Left ventricle myocardium superior (tissue), 1 donor: ENCODE measurements around the gene NAA15. TPM values are rescaled to one million over a fixed set of nuclear protein-coding genes. Genes with fewer than 3 reads are reported as not detected.
A peak's percentile ranks its signal among the peaks of the same experiment; 100 is the strongest.
"Not testable (repeated sequence)": the region's sequence is repeated elsewhere in the genome, so short reads cannot be mapped to it uniquely, and the experiment has no call there.

Experiments used
- ATAC-seq: fragments of 200-7000 bp; cut with Tn5 transposase; one replicate; pipeline ENCODE4 v1.9.1; 2020; ENCODE audit warnings: mild to moderate bottlenecking, moderate library complexity
- DNase-seq: peaks from one replicate; pipeline ENCODE4 v3.0.0-alpha.2; 2020
- intact Hi-C: fragments of 100-400 bp; cut with micrococcal nuclease; formaldehyde crosslinking; loops from one replicate; pipeline ENCODE4 v1.11.0; 2022
- total RNA-seq: library from RNA; stranded (reverse); fragmentation: NEBNext Ultra II Directional; extraction: Animal tissue kit (Norgen Biotek cat#: 25700); gene quantifications from one replicate; pipeline ENCODE4 v1.2.1, GENCODE V29; 2021
- donor health status: DM: no; HTN: yes; CAD: no; lungs with severe emphysema.

NAA15 gene
- total RNA-seq, 1 donor from 2014 or later, result 36.1 TPM

- ATAC-seq (no peak), DNase-seq (no peak)
- intact Hi-C loops, result no loop called here
Observed at GRCh38 chr4:139329665-139330200, 28.4 kb downstream of the NAA15 start.

GRCh38 chr4:139330283-139330682 lies 29.0 kb downstream of the NAA15 start:
- ATAC-seq (no peak), DNase-seq (no peak)

GRCh38 chr4:139331185-139331584 lies 29.9 kb downstream of the NAA15 start:
- DNase-seq, result no peak
- intact Hi-C loops, result no loop called here
- ATAC-seq, result no peak

More at GRCh38 chr4:139330283-139330682, 29.0 kb downstream of the NAA15 start:
- intact Hi-C loops, result no loop called here

GRCh38 chr4:139333046-139333445 lies 31.7 kb downstream of the NAA15 start:
- ATAC-seq (no peak), DNase-seq (no peak)
- intact Hi-C loops, result no loop called here

GRCh38 chr4:139337612-139338011 lies 36.3 kb downstream of the NAA15 start:
- ATAC-seq (no peak), DNase-seq (no peak)
- intact Hi-C loops, result no loop called here

- ATAC-seq (no peak), DNase-seq (no peak)
- intact Hi-C loops, result no loop called here
Observed at GRCh38 chr4:139361301-139361700, 60.0 kb downstream of the NAA15 start.

GRCh38 chr4:139367421-139368090 lies 66.3 kb downstream of the NAA15 start:
- ATAC-seq (no peak), DNase-seq (no peak)
- intact Hi-C loops, result no loop called here

GRCh38 chr4:139368998-139369397 lies 67.7 kb downstream of the NAA15 start:
- ATAC-seq, result no peak
- intact Hi-C loops, result no loop called here

GRCh38 chr4:139374251-139374650 lies 72.9 kb downstream of the NAA15 start:
- no peak for ATAC-seq
- intact Hi-C loops, result no loop called here

More at GRCh38 chr4:139368998-139369397, 67.7 kb downstream of the NAA15 start:
- DNase-seq, result no peak

DNA sequence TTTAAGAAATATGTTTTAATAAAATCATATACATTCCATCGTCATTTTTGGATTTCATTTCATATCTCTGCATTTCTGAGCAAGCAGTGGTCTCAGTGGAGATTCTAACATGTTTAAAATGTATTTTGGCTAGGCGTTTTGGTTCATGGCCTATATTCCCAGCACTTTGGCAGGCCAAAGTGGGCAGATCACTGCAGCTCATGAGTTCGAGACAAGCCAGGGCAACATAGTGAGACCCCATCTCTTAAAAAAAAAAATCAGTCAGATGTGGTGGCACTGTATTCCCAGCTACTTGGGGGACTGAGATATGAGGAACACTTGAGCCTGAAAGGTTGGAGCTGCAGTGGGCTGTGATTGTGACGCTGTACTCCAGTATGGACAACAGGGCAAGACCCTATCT lies 85.1 kb downstream of the NAA15 start:
- ATAC-seq (no peak), DNase-seq (no peak)
- intact Hi-C loops, result no loop called here

More at GRCh38 chr4:139374251-139374650, 72.9 kb downstream of the NAA15 start:
- DNase-seq, result no peak

DNA sequence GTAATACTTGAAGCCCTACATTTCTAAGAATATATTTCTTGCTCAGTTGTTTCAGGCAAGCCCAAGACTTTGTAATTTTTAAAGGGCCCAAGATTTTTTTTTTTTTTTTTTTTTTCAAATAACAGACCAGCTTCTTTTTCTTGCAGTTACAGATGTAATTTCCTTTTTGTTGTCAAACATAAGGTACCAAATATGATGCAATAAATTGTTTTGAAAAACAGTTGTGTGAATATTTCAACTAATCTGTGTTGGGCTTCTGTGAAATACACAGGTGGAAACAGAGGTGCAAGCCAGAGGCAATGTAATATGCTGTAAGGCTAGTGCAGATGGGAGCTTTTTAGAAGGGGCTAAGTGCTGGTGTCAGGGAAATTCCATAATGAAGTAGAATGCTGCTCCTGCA lies 87.8 kb downstream of the NAA15 start:
- no peak for ATAC-seq
- DNase-seq, result no peak
- intact Hi-C loops, result no loop called here

DNA sequence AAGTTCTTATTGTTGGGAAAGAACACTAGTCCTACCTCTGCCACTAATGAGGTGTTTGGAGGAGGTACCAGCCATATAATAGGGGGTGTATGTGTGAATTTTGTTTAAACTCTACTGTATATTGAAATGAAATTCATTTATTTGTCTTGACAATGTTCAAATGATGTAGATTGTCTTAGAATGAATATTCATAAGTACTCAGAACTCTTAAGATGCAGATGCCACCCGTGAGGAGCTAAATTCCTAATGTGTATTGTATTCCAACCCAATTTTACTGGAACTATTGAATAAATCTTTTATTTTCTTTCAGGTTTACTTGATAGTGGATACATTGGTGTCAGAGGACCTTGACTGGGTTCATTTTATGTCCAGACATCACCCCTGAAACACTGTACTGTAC lies 88.7 kb downstream of the NAA15 start:
- ATAC-seq (no peak), DNase-seq (no peak)
- intact Hi-C loops, result no loop called here

DNA sequence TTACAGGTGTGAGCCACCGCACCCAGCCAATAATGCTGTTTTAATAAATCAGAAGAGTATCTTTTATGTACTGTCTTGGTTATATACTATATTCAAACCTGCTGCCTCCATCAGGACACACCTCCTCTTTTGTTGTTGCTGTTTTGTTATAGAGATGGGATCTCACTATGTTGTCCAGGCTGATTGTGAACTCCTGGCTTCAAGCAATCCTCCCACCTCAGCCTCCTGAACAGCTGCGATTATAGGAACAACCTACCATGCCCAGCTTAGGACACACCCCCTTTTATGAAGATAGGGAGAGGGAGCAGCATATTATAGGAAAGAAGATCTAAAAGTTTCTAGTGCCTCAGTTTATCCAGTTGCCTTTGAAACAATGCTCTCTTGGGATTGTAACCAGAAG lies 90.4 kb downstream of the NAA15 start:
- intact Hi-C loops, result no loop called here
- no peak for DNase-seq
- ATAC-seq, result no peak

GRCh38 chr4:139392797-139393196 lies 91.5 kb downstream of the NAA15 start:
- ATAC-seq, result no peak
- no peak for DNase-seq
- intact Hi-C loops, result no loop called here

DNA sequence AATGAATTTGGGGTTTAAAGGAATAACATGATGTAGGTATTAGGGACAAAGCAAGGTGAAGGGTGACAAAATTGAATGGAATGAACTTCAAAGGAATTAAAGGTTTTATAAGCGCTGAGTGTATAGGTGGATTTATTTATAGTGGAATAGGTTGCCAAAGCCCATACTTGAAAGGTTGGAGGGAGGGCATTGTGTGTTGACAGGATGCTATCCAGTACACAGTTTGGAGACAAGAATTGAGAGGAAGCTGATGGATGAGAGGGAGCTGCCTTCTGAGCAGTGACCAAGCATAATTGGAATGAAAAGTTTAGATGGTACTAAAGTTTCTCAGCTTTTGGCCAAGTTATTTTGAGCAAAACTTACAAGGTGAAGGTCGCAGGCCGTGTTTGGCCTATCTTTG lies 100.1 kb downstream of the NAA15 start:
- ATAC-seq (peak; percentile 65), DNase-seq (no peak)
- intact Hi-C loops, result no loop called here

GRCh38 chr4:139402436-139402835 lies 101.1 kb downstream of the NAA15 start:
- no peak for ATAC-seq
- DNase-seq, result no peak
- intact Hi-C loops, result no loop called here

DNA sequence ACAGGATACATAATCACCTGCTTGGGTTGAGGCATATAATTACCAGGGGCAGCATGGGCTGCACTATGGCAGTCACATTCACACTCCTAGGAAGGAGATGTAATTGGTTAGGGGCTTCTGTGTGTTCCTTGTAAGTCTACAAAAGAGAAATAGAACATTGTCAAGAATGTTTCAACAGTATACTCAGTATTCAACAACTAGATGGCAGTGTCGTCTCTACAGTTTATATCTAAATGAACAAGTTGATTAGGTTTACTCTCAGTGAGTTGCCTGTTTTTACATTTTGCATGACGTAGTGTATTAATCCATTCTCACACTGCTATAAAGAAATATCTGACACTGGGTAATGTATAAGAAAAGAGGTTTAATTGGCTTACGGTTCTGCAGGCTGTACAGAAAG lies 102.2 kb downstream of the NAA15 start:
- DNase-seq (no peak), ATAC-seq (no peak)
- intact Hi-C loops, result no loop called here

DNA sequence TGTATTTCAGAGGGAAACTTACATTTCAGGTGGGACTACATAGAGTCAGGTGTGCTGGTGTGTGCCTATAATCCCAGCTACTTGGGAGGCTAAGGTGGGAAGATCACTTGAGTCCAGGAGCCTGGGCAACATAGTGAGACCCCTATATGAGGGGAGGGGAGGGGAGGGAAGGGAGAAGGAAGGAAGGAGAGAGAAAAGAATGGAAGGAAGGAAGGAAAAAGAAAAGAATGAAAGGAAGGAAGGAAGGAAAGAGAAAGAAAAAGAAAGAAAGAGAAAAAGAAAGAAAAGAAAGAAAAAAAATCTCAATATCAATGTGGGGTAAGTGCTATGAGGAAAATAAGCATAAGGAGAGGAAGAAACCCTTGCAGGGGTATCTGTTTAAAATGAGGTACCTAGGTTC lies 109.0 kb downstream of the NAA15 start:
- intact Hi-C loops, result no loop called here
- ATAC-seq (no peak), DNase-seq (no peak)

DNA sequence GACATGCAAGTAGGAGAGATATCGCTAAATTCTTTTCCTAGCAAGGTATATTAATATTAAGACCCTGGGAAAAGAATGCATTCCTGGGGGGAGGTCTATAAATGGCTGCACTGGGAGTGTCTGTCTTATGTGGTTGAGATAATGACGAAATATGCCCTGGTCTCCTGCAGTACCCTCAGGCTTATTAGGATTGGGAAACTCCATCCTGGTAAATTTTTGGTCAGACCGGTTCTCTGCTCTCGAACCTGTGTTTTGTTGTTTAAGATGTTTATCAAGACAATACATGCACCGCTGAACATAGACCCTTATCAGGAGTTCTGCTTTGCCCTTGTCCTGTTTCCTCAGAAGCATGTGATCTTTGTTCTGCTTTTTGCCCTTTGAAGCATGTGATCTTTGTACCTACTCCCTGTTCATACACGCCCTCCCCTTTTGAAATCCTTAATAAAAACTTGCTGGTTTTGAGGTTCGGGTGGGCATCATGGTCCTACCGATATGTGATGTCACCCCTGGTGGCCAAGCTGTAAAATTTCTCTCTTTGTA lies 113.4 kb downstream of the NAA15 start:
- ATAC-seq, intact Hi-C loops, DNase-seq: not testable (repeated sequence)

- no peak for ATAC-seq
- DNase-seq, result no peak
- intact Hi-C loops, result no loop called here
Observed at GRCh38 chr4:139416073-139416673, 114.9 kb downstream of the NAA15 start.
